IMR-90 (cell line): ENCODE results near the gene RAD52. TPM values are rescaled to one million over a fixed set of nuclear protein-coding genes. Genes with fewer than 3 reads are reported as not detected.

Experiments used
- ATAC-seq: fragments of 200-7000 bp; cut with Tn5 transposase; 2 replicates; pipeline ENCODE4 v1.9.1; 2020; ENCODE audit warnings: low read depth, mild to moderate bottlenecking, moderate library complexity
- BruUV-seq: library from RNA; stranded (reverse); fragments of 400-500 nt; replicated peaks from 2 replicates; lab custom pipeline; 2021; lab: Mats Ljungman, UMichigan
- CTCF ChIA-PET: fragments of 300-600 bp; formaldehyde crosslinking; extraction: SDS; loops from one replicate; lab custom pipeline; 2021; ENCODE audit warnings: antibody characterized with exemption; lab: Yijun Ruan, JAX
- POLR2A ChIA-PET: fragments of 300-600 bp; sonication (Branson Sonifier 250); formaldehyde crosslinking; loops from one replicate; lab custom pipeline; 2022; ENCODE audit warnings: antibody characterized with exemption; ENCODE audit not compliant: unreplicated experiment; lab: Charles Lee
- DNase-seq: peaks from one replicate; pipeline ENCODE4 v3.0.0; 2013
- H2AFZ ChIP-seq: replicated peaks from 2 replicates; pipeline ENCODE3; 2013; ENCODE audit warnings: low read length, mild to moderate bottlenecking; ENCODE audit not compliant: poor library complexity
- H2AK5ac ChIP-seq: 2 replicates; pipeline ENCODE4 v1.6.1; 2013; ENCODE audit warnings: low read depth, low read length, inconsistent platforms
- H2AK9ac ChIP-seq: replicated peaks from 2 replicates; pipeline ENCODE3; 2013; ENCODE audit warnings: mild to moderate bottlenecking, low read depth, low read length, moderate library complexity; ENCODE audit not compliant: poor library complexity
- H2BK120ac ChIP-seq: 2 replicates; pipeline ENCODE4 v1.6.1; 2013; ENCODE audit warnings: low read depth, low read length, inconsistent platforms
- H2BK15ac ChIP-seq: 3 replicates; pipeline ENCODE4 v1.6.1; 2013; ENCODE audit warnings: low read depth, low read length, inconsistent platforms
- H2BK20ac ChIP-seq: 2 replicates; pipeline ENCODE4 v1.6.1; 2013; ENCODE audit warnings: low read depth, mild to moderate bottlenecking, inconsistent platforms, low read length, moderate library complexity
- H2BK5ac ChIP-seq: 2 replicates; pipeline ENCODE4 v1.6.1; 2013; ENCODE audit warnings: mild to moderate bottlenecking, low read depth, low read length, inconsistent platforms; ENCODE audit not compliant: poor library complexity, severe bottlenecking
- H3K14ac ChIP-seq: replicated peaks from 2 replicates; pipeline ENCODE4 v1.6.1; 2013; ENCODE audit warnings: low read depth, low read length, inconsistent platforms
- H3K18ac ChIP-seq: 2 replicates; pipeline ENCODE4 v1.6.1; 2013; ENCODE audit warnings: low read depth, low read length, control low read depth
- H3K23ac ChIP-seq: 2 replicates; pipeline ENCODE4 v1.6.1; 2013; ENCODE audit warnings: low read depth, low read length, inconsistent platforms
- H3K27ac ChIP-seq: 2 replicates; pipeline ENCODE4 v1.5.1; 2013; ENCODE audit warnings: mild to moderate bottlenecking, control low read depth, low read length; ENCODE audit not compliant: insufficient read depth
- H3K27me3 ChIP-seq: 2 replicates; pipeline ENCODE4 v1.6.1; 2013; ENCODE audit warnings: low read length; ENCODE audit not compliant: control insufficient read depth, insufficient read depth
- H3K36me3 ChIP-seq: 2 replicates; pipeline ENCODE4 v1.6.1; 2013; ENCODE audit warnings: low read length, mixed read lengths; ENCODE audit not compliant: control insufficient read depth, insufficient read depth
- H3K4ac ChIP-seq: 2 replicates; pipeline ENCODE4 v1.6.1; 2013; ENCODE audit warnings: low read depth, low read length, inconsistent platforms
- H3K4me1 ChIP-seq: 2 replicates; pipeline ENCODE4 v1.6.1; 2013; ENCODE audit warnings: low read length, mixed read lengths; ENCODE audit not compliant: control insufficient read depth, insufficient read depth
- H3K4me2 ChIP-seq: 2 replicates; pipeline ENCODE4 v1.6.1; 2013; ENCODE audit warnings: low read depth, mild to moderate bottlenecking, control low read depth, low read length, moderate library complexity
- H3K4me3 ChIP-seq: 2 replicates; pipeline ENCODE4 v1.5.1; 2013; ENCODE audit warnings: low read depth, mild to moderate bottlenecking, control low read depth, low read length, moderate library complexity; ENCODE audit not compliant: insufficient read depth
- H3K56ac ChIP-seq: 2 replicates; pipeline ENCODE4 v1.6.1; 2013; ENCODE audit warnings: low read length, inconsistent platforms; ENCODE audit not compliant: insufficient read depth; ENCODE audit errors: extremely low read depth
- H3K79me1 ChIP-seq, 2 experiments: 2 replicates each; pipeline ENCODE4 v1.6.1; 2013; ENCODE audit warnings: low read length in 2 of 2, inconsistent platforms in 1 of 2, low read depth in 1 of 2
- H3K9ac ChIP-seq: 2 replicates; pipeline ENCODE4 v1.6.1; 2013; ENCODE audit warnings: low read depth, low read length, control low read depth
- H3K9me1 ChIP-seq: 2 replicates; pipeline ENCODE4 v1.6.1; 2013; ENCODE audit warnings: low read length, inconsistent platforms; ENCODE audit not compliant: insufficient read depth
- H3K9me3 ChIP-seq: 2 replicates; pipeline ENCODE4 v1.6.1; 2013; ENCODE audit warnings: low read length; ENCODE audit not compliant: control insufficient read depth, insufficient read depth
- H4K20me1 ChIP-seq: 2 replicates; pipeline ENCODE4 v1.6.1; 2013; ENCODE audit warnings: low read length, inconsistent platforms; ENCODE audit not compliant: insufficient read depth
- H4K5ac ChIP-seq: 2 replicates; pipeline ENCODE4 v1.6.1; 2013; ENCODE audit warnings: mild to moderate bottlenecking, low read depth, low read length, control low read depth
- H4K8ac ChIP-seq, 2 experiments: 2 replicates each; pipeline ENCODE4 v1.6.1; 2013; ENCODE audit warnings: low read depth in 2 of 2, low read length in 2 of 2, control low read depth in 1 of 2, inconsistent platforms in 1 of 2
- H4K91ac ChIP-seq: 2 replicates; pipeline ENCODE4 v1.6.1; 2013; ENCODE audit warnings: low read depth, low read length, inconsistent platforms; ENCODE audit not compliant: insufficient read depth
- CEBPB ChIP-seq: IDR thresholded peaks from 2 replicates; pipeline ENCODE4 v1.6.1; 2012; ENCODE audit warnings: low read depth, low read length, improper control_type of control experiment
- MAZ ChIP-seq: IDR thresholded peaks from 2 replicates; pipeline ENCODE4 v1.6.1; 2012; ENCODE audit warnings: low read depth, mild to moderate bottlenecking, low read length, improper control_type of control experiment, moderate library complexity, borderline replicate concordance
- USF2 ChIP-seq: fragments of 150-350 bp; IDR thresholded peaks from 2 replicates; pipeline ENCODE4 v1.6.1; 2017; ENCODE audit warnings: mild to moderate bottlenecking, antibody characterized with exemption, low read length, low read depth
- WGBS, 2 experiments: methylation state at CpG; one replicate each; pipeline versions ENCODE4 v1.1.5 to v1.1.7; 2013; ENCODE audit warnings: missing lambda C conversion rate in 2 of 2; ENCODE audit not compliant: insufficient read length in 1 of 2; ENCODE audit errors: extremely low coverage in 2 of 2; 5-methylcytosine and 5-hydroxymethylcytosine counted together
- dilution Hi-C: fragments of 300-500 bp; cut with HindIII; formaldehyde crosslinking; loops from one replicate; pipeline ENCODE4 v1.14.3; 2018; ENCODE audit warnings: low sequenced_read_pairs; ENCODE audit not compliant: unreplicated experiment
- in situ Hi-C: fragments of 300-500 bp; cut with MboI; formaldehyde crosslinking; loops from 3 replicates; pipeline ENCODE4 v1.14.3; 2019; ENCODE audit warnings: low sequenced_read_pairs, inconsistent platforms, mixed read lengths
- intact Hi-C: fragments of 100-400 bp; cut with micrococcal nuclease; formaldehyde crosslinking; loops from 2 replicates; pipeline ENCODE4 v1.10.0; 2022
- polyA plus RNA-seq, 3 experiments: library from polyadenylated mRNA; depleted of rRNA; stranded (reverse); fragments of >200 nt; gene quantifications; 2 replicates each; pipeline ENCODE4 v1.2.3, GENCODE V29; 2012; ENCODE audit warnings: low replicate concordance in 1 of 3
- total RNA-seq: library from RNA; depleted of rRNA; stranded (reverse); fragments of >200 nt; gene quantifications from 2 replicates; pipeline ENCODE4 v1.2.3, GENCODE V29; 2012

The RAD52 gene
- total and polyA plus RNA-seq, 2 of the 4 experiments (the other 2 are of a cell fraction), result 10.7 to 11.3 TPM

- Histone ChIP-seq H3K9me3 (no peaks in the 10 kb centered on the region), H3K27ac (no peak overlapping the region), H3K56ac (no peak overlapping the region), H3K9ac (no peak overlapping the region), H2BK5ac (no peak overlapping the region), H3K36me3 (peaks cover 46% of the 10 kb centered on the region), H2AK5ac (no peak overlapping the region), H3K4me2 (no peak overlapping the region), H2AK9ac (no peak overlapping the region), H3K79me1 (peaks cover 1 to 4% of the 10 kb centered on the region in 2 experiments; a peak in 1 of 4 replicates), H3K18ac (no peak overlapping the region), H4K8ac (no peak overlapping the region), H4K20me1 (no peaks in the 10 kb centered on the region), H4K5ac (no peak overlapping the region), H3K27me3 (no peaks in the 10 kb centered on the region), H2AFZ (no peak overlapping the region), H3K4ac (no peak overlapping the region), H3K9me1 (peaks cover 5% of the 10 kb centered on the region; the same call in 1 of the 2 replicates), H3K4me1 (no peaks in the 10 kb centered on the region), H3K14ac (no peak overlapping the region), H3K4me3 (no peak overlapping the region), H4K91ac (no peak overlapping the region), H2BK15ac (no peak overlapping the region), H3K23ac (no peak overlapping the region), H2BK20ac (no peak overlapping the region), H2BK120ac (no peak overlapping the region)
- DNase-seq, result no peak
- CTCF ChIA-PET, result no interaction called here
- no peak for ATAC-seq
- no TSS peak for BruUV-seq
- 100% methylated on average over 2 of the region's 12 CpGs; no CpG with 5 or more reads in 1 of the 2 experiments for WGBS, 2 experiments
- in situ Hi-C loops (no loop called here), dilution Hi-C loops (no loop called here), intact Hi-C loops (no loop called here)
- TF ChIP-seq CEBPB (no peak), USF2 (no peak), MAZ (no peak)
- POLR2A ChIA-PET, result no interaction called here
Measured at GRCh38 chr12:926641-927040, 22.9 kb downstream of the RAD52 start.
